NCI-H748 treated with DMSO at 0.1 percent for 48 hours (cell line): Measurements from ENCODE around the gene FAM53B.
"Not testable (repeated sequence)": the region's sequence is repeated elsewhere in the genome, so short reads cannot be mapped to it uniquely, and the experiment has no call there.

Experiments used
- DNase-seq: peaks from one replicate; lab custom pipeline; 2025; lab: John Stamatoyannopoulos, UW

Gene FAM53B

GRCh38 chr10:124611738-124612137 is 132.4 kb downstream of the FAM53B start:
- no peak for DNase-seq

DNA sequence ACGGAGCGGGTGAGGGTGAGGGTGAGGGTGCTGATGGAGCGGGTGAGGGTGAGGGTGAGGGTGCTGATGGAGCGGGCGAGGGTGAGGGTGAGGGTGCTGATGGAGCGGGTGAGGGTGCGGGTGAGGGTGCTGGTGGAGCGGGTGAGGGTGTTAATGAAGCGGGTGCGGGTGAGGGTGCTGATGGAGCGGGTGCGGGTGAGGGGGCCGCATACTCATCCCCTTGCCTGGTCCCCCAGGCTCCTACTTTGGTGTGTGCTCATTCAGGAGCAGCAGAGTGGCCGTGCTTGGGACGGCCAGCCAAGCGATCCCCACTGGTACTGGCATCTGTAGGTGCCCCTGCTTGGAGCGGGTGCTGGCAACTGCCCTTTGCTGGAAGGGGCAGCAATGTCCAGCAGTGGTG is 133.3 kb downstream of the FAM53B start:
- DNase-seq, result not testable (repeated sequence)

GRCh38 chr10:124610186-124610585 is 134.0 kb downstream of the FAM53B start:
- not testable (repeated sequence) for DNase-seq

- no peak for DNase-seq
These were observed 134.5 kb downstream of the FAM53B start for GRCh38 chr10:124609698-124610097.

- no peak for DNase-seq
These were observed 136.0 kb downstream of the FAM53B start for GRCh38 chr10:124608093-124608721.

- no peak for DNase-seq
These were observed 136.5 kb downstream of the FAM53B start for GRCh38 chr10:124607693-124608092.

DNA sequence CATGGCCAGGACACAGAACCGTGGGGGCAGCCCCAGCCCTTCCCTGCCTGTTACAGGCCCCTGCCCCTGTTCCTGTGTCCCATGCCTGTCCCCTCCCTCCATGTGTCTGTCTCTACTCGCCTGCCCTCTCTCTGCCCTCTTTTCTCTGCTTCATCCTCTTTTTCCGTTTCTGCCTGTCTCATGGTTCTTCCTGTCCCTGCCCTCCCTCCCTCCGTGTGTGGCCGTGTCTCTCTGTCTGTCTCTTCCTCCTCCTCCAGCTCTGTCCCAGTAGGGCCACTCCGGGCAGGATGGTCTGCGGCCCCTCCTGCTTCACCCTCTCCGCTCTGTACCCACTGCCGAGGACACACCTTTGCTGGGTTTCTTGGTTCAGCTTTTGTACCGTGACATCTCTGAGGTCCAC is 137.4 kb downstream of the FAM53B start:
- no peak for DNase-seq

GRCh38 chr10:124605856-124606812 is 138.0 kb downstream of the FAM53B start:
- no peak for DNase-seq

DNA sequence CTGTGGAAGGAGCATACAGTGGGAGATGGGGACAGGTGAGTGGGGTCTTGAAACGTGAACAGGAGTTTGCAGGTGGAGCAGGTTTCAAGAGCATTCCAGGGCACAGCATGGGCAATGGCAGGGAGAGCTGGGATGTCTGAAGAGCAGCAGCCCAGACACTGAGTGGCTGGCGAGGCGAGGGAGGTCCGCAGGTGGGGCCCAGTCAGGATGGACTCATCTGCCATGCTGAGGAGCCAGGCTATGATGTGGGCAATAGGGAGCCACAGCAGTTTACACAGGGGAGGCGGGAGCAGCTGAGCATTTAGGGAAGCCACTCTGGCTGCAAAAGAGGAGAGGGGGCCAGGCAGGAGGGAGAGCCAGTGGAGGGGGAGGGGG is 138.7 kb downstream of the FAM53B start:
- DNase-seq, result no peak

DNA sequence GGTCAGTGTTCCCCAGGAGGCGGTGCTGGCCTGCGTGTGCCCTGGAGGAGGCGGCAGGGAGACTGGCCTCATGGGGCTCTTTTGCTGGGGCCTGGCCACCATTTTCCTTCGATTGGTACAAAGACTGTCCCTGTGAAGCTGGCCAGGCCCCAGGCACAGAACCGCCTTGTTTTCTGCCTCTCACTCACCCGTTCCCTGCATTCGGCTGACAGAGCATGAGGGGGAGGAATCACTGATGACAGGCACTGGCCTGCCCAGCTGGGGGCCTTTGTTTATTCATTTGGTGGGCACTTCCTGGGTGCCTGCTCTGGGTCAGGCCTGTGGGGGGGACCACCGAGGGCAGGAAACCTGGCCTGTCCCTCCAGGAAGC is 139.2 kb downstream of the FAM53B start:
- no peak for DNase-seq

- no peak for DNase-seq
These were observed 139.8 kb downstream of the FAM53B start for GRCh38 chr10:124604214-124605000.

- DNase-seq, result no peak
These were observed 140.6 kb downstream of the FAM53B start for GRCh38 chr10:124603376-124604213.

DNA sequence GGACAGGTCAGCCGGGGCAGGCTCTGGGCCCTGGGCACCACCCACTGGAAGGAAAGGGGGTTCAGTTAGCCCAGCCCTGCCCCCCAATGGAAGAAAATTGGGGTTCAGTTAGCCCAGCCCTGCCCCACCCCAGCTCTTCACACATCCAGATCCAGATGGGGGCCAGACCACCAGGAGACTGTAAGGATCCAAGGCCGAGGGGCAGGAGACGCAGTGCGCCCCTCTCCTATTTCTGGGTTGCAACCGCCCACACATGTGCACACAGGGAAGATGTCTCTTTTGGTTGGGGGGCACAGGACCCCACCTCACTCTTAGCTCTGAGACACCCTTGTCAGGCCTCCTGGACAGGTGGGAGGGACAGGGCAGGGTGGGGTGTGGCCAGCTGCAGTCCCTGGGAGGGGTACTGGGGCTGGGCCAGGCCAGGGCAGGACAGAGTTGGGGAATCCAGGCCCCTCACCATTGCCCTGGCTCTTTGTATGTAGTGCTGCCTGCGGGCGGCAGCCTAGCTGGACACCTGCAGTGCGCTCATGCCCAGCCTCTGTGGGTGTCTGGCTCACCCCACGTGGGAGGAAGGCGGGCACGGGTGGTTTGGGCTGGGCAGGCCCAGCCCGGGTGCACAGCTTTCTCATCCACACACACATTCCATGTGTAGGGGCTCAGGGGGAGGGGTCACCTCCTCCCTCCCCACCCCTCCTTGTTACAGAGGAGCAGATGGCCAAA is 141.4 kb downstream of the FAM53B start:
- no peak for DNase-seq

DNA sequence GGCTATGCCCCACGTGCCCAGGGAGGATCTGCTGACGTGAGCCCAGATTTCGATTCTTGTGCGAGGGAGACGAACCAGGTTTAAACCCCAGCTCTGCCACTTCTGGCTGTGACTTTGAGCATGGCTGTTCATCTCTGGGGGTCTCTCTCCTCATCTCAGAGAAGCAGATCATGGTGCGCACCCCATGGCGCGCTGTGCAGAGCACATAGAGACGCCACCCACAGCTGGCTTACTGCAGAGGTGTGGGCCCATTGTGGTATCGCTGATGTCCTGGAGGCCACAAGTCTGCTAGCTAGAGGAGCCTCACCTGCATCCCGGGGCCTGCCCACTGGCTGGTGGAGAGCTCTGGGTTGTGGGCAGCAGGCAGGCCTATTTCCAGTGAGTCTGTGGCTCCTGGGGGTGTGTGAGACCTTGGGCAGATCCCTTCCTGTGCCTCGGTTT is 142.0 kb downstream of the FAM53B start:
- DNase-seq, result no peak

- DNase-seq, result no peak
These were observed 142.6 kb downstream of the FAM53B start for GRCh38 chr10:124601431-124602120.

GRCh38 chr10:124601016-124601415 is 143.2 kb downstream of the FAM53B start:
- DNase-seq, result no peak

- DNase-seq, result no peak
These were observed 143.9 kb downstream of the FAM53B start for GRCh38 chr10:124600051-124600880.

GRCh38 chr10:124599588-124600050 is 144.6 kb downstream of the FAM53B start:
- no peak for DNase-seq
